Keratinocyte (primary cell): ENCODE results near the gene PTPRN2.

Source experiments
- CTCF ChIP-seq, 3 experiments: IDR thresholded peaks in 1 of 3; conservative IDR thresholded peaks in 1 of 3; optimal IDR thresholded peaks in 1 of 3; 2 replicates in 2 of 3; 3 replicates in 1 of 3; pipeline versions ENCODE3 to v1.5.1; 2011; ENCODE audit warnings: low read length in 3 of 3, mild to moderate bottlenecking in 3 of 3, moderate library complexity in 2 of 3, control low read depth in 1 of 3, inconsistent platforms in 1 of 3; ENCODE audit not compliant: insufficient read depth in 2 of 3; ENCODE audit errors: extremely low read depth in 1 of 3
- EZH2 ChIP-seq: IDR thresholded peaks from one replicate; pipeline ENCODE4 v1.6.1; 2012; ENCODE audit warnings: inconsistent platforms, mild to moderate bottlenecking, low read length, moderate library complexity

GRCh38 chr7:157584420-157584819 lies 1003.2 kb downstream of the PTPRN2 start:
- TF ChIP-seq CTCF (optimal IDR thresholded peaks at IDR 0.05 in 1 of 3, IDR thresholded peaks at IDR 0.05 in 1 of 3, conservative IDR thresholded peaks at IDR 0.05 in 1 of 3; ENCODE audit: extremely low read depth in 1 of 3, insufficient read depth in 2 of 3, low read length in 3 of 3) (no peak), EZH2 (no peak)
